ENCODE measurements around the gene STON1.

Gene STON1

GRCh38 chr2:48572816-48573215 is 42.9 kb downstream of the STON1 start:
- H3K4me3 ChIP-seq (ENCODE audit: low read depth, low read length): no peak overlapping the region
- no peak for TF ChIP-seq CTCF (IDR thresholded peaks at IDR 0.05; ENCODE audit: borderline replicate concordance, insufficient read depth, low read depth, low read length)

GRCh38 chr2:48574353-48575287 is 44.7 kb downstream of the STON1 start:
- H3K4me3 ChIP-seq (ENCODE audit: low read depth, low read length): no peak overlapping the region
- no peak for TF ChIP-seq CTCF (IDR thresholded peaks at IDR 0.05; ENCODE audit: borderline replicate concordance, insufficient read depth, low read depth, low read length)

- H3K4me3 ChIP-seq (ENCODE audit: low read depth, low read length): no peak overlapping the region
- TF ChIP-seq CTCF (IDR thresholded peaks at IDR 0.05; ENCODE audit: borderline replicate concordance, insufficient read depth, low read depth, low read length): no peak
Measured at GRCh38 chr2:48578313-48578712, 48.4 kb downstream of the STON1 start.

- no peak for TF ChIP-seq CTCF (IDR thresholded peaks at IDR 0.05; ENCODE audit: borderline replicate concordance, insufficient read depth, low read depth, low read length)
Measured at GRCh38 chr2:48583961-48584360, 54.0 kb downstream of the STON1 start.

GRCh38 chr2:48584551-48584950 is 54.6 kb downstream of the STON1 start:
- no peak for TF ChIP-seq CTCF (IDR thresholded peaks at IDR 0.05; ENCODE audit: borderline replicate concordance, insufficient read depth, low read depth, low read length)

More at GRCh38 chr2:48583961-48584360, 54.0 kb downstream of the STON1 start:
- no peak overlapping the region for H3K4me3 ChIP-seq (ENCODE audit: low read depth, low read length)

GRCh38 chr2:48586433-48586832 is 56.5 kb downstream of the STON1 start:
- TF ChIP-seq CTCF (IDR thresholded peaks at IDR 0.05; ENCODE audit: borderline replicate concordance, insufficient read depth, low read depth, low read length): no peak
- H3K4me3 ChIP-seq (ENCODE audit: low read depth, low read length): no peak overlapping the region

More at GRCh38 chr2:48584551-48584950, 54.6 kb downstream of the STON1 start:
- no peak overlapping the region for H3K4me3 ChIP-seq (ENCODE audit: low read depth, low read length)

DNA sequence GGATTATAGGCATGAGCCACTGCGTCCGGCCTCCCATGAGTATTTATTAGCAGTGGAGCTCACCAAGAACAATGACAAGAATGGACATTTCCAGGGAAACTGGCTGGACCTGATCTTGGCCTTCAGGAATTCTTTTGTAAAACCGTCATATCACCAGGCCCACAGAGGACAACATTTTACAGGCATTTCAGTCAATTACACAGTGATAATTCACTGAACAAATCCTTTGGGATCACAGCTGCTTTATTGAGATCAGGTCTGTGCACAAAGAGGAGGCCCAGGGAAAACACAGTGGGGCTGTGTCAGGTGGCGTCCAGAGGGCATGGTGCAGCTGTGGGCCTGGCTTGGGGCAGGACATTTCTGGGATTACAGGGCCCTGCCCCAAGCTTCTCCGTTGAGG is 57.6 kb downstream of the STON1 start:
- TF ChIP-seq CTCF (IDR thresholded peaks at IDR 0.05; ENCODE audit: borderline replicate concordance, insufficient read depth, low read depth, low read length): no peak

More for the DNA sequence above, 57.6 kb downstream of the STON1 start:
- no peak overlapping the region for H3K4me3 ChIP-seq (ENCODE audit: low read depth, low read length)

All from GM12875 (cell line).